ENCODE data around the gene PHLDA1. TPM values are rescaled to one million over a fixed set of nuclear protein-coding genes. Genes with fewer than 3 reads are reported as not detected.
A peak's percentile ranks its signal among the peaks of the same experiment; 100 is the strongest.

PHLDA1 gene
- total RNA-seq, 2 donors from 2014 or later = 23.3 to 51.9 TPM

DNA sequence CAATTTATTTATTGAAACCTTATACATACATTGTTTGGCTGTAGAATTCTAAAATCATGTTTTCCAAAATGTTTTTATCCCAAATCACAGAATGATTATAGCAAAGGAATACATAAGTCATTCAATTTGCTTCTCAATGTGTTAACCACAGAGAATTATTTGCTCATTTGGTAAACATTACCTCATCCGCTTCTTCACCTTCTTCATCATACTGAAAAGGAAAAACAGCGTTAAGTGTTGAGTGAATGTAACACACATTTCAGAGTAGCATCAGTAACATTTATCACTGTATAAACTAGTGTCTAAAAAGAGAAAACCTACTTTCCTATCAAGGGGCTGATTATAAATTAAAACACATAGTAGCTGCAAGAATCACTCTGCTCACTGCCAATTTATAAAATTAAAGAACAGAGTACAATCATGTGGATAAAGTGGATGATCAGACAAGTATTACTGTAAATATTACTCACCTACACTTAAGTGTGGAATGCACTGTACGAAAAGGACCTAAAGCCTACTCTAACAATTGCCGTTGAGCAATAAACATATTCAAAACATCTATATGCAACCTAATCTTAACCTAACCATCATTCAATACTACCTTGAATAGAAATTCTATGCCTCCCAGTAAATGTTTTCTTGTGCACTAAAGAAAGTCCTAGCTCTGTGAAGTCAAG is 18.1 kb upstream of the PHLDA1 start:
- H3K36me3 Mint-ChIP-seq (ENCODE audit: low read depth) = peaks cover 100% of the 10 kb centered on the region
- peak overlapping the region; percentile 66 for H3K27ac Mint-ChIP-seq
- H3K4me3 Mint-ChIP-seq = no peak overlapping the region
- no peaks in the 10 kb centered on the region for H3K27me3 Mint-ChIP-seq
- ATAC-seq (replicated peaks) = peak; percentile 52
- peaks cover 7% of the 10 kb centered on the region for H3K4me1 Mint-ChIP-seq
- H3K9me3 Mint-ChIP-seq = no peaks in the 10 kb centered on the region

DNA sequence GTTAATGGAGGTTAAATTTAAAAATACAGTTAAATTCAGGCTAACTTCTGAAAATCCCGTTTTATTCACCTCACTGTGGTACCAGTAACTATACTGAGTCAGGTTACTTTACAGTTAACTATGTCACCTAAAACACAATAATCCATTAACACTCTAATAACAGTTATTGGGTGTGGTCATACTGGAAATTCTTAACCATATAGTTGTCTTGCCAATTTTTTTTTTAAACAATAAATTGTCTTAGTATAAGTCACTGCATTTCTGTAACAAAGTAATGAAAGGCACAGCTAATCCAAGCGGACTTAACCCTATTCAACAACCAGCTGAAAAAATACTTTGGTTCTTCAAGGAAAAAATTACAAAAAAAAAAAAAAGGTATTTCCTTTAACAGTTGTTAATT is 16.2 kb upstream of the PHLDA1 start:
- H3K4me1 Mint-ChIP-seq = peaks cover 7% of the 10 kb centered on the region
- H3K9me3 Mint-ChIP-seq = no peaks in the 10 kb centered on the region
- no peak overlapping the region for H3K4me3 Mint-ChIP-seq
- no peaks in the 10 kb centered on the region for H3K27me3 Mint-ChIP-seq
- peaks cover 95% of the 10 kb centered on the region for H3K36me3 Mint-ChIP-seq (ENCODE audit: low read depth)
- no peak for ATAC-seq (replicated peaks)
- H3K27ac Mint-ChIP-seq = no peak overlapping the region

DNA sequence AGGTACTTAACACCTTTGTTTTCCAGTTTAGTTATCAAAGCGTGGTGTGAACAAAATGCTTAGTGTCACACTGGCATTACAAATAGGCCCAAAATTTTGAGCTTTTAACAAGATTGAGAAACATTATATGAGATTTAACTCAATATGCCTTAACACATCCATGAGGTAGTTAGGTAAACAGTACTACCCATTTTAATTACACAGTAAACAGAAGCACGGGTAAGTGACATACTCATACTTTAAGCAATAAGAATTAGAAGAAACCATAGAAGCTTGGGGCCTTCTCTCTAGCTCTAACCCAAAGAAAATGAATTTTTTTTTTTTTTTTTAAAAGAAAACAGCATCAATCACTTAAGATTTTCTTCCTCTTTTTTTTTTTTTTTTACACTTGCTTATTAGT is 15.5 kb upstream of the PHLDA1 start:
- Mint-ChIP-seq H3K4me3 (no peak overlapping the region), H3K27me3 (no peaks in the 10 kb centered on the region), H3K4me1 (peaks cover 7% of the 10 kb centered on the region), H3K27ac (no peak overlapping the region), H3K9me3 (no peaks in the 10 kb centered on the region), H3K36me3 (ENCODE audit: low read depth) (peaks cover 88% of the 10 kb centered on the region)
- no peak for ATAC-seq (replicated peaks)

DNA sequence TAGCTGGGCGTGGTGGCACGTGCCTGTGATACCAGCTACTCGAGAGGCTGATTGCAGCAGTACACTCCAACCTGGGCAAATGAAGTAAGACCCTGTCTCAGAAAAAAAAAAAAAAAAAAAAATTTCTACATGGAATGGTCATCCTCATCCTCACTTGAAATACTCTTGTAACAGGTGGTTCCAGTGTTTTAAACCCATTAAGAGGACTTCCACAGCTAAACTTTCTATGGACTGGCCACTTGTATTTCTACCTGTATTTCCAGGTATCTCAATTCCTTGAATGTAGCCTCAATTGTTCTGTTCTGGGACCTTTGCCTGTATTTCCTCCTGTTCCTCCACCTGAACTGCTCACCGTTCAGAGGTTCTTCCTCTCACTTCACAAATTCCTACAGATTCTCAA is 11.8 kb upstream of the PHLDA1 start:
- no peaks in the 10 kb centered on the region for H3K27me3 Mint-ChIP-seq
- no peak for ATAC-seq (replicated peaks)
- H3K27ac Mint-ChIP-seq = peak overlapping the region; percentile 17
- no peaks in the 10 kb centered on the region for H3K9me3 Mint-ChIP-seq
- H3K4me3 Mint-ChIP-seq = no peak overlapping the region
- H3K36me3 Mint-ChIP-seq (ENCODE audit: low read depth) = peaks cover 52% of the 10 kb centered on the region
- H3K4me1 Mint-ChIP-seq = no peaks in the 10 kb centered on the region

DNA sequence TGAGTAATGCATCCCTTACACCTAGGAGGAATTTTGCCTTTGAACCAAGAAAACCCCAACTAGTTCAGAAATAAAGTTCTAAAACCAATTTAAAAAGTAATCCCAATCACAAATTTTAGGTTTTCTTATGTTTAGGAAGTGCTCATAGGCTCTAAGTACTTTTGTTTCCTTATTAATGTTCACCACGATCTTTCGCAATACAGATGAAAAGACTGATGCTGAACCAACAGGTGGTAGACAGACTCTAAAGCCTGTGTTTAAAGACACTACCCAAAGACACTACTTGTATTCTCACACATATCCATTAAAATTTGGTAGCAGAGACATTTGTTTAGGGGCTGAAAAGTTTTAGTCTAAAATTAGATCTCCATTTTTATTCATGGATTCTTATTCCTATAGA is 10.6 kb upstream of the PHLDA1 start:
- Mint-ChIP-seq H3K36me3 (ENCODE audit: low read depth) (peaks cover 39% of the 10 kb centered on the region), H3K4me3 (no peak overlapping the region), H3K9me3 (no peaks in the 10 kb centered on the region), H3K27me3 (no peaks in the 10 kb centered on the region), H3K4me1 (peaks cover 7% of the 10 kb centered on the region), H3K27ac (no peak overlapping the region)
- no peak for ATAC-seq (replicated peaks)

DNA sequence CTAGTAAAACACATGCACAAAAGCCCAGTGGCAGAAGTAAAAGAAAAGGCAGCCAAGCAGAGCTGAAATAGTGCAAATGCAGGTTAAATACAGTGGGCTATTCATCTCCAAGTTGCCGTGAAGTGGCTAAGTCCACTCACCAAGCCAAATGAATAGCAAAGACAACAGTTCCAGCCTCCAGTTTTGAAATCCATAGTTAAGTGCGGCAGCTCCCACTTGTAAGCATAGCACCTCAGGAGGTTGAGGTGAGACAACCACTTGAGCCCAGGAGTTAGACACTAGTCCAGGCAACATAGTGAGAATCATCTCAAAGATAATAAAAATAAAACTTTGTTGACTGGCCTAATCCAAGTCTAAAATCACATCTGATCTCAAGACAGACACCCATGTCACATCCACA is 9.8 kb upstream of the PHLDA1 start:
- H3K36me3 Mint-ChIP-seq (ENCODE audit: low read depth) = peaks cover 32% of the 10 kb centered on the region
- no peak for ATAC-seq (replicated peaks)
- H3K9me3 Mint-ChIP-seq = no peaks in the 10 kb centered on the region
- no peak overlapping the region for H3K27ac Mint-ChIP-seq
- H3K27me3 Mint-ChIP-seq = no peaks in the 10 kb centered on the region
- peaks cover 8% of the 10 kb centered on the region for H3K4me1 Mint-ChIP-seq
- H3K4me3 Mint-ChIP-seq = no peak overlapping the region

DNA sequence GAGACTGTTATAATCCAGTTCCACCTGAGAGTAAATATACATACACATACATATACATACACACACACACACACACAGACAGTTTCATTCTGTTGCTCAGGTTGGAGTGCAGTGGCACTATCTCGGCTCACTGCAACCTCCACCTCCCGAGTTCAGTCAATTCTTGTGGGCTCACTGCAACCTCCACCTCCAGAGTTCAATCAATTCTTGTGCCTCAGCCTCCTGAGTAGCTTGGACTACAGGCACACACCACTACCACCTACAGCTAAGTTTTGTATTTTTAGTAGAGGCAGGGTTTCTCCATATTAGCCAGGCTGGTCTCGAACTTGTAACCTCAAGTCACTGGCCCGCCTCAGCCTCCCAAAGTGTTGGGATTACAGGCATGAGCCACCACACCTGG is 8.9 kb upstream of the PHLDA1 start:
- no peaks in the 10 kb centered on the region for H3K9me3 Mint-ChIP-seq
- no peak overlapping the region for H3K4me3 Mint-ChIP-seq
- H3K36me3 Mint-ChIP-seq (ENCODE audit: low read depth) = peaks cover 22% of the 10 kb centered on the region
- no peaks in the 10 kb centered on the region for H3K27me3 Mint-ChIP-seq
- peaks cover 8% of the 10 kb centered on the region for H3K4me1 Mint-ChIP-seq
- ATAC-seq (replicated peaks) = peak; percentile 22
- no peak overlapping the region for H3K27ac Mint-ChIP-seq

DNA sequence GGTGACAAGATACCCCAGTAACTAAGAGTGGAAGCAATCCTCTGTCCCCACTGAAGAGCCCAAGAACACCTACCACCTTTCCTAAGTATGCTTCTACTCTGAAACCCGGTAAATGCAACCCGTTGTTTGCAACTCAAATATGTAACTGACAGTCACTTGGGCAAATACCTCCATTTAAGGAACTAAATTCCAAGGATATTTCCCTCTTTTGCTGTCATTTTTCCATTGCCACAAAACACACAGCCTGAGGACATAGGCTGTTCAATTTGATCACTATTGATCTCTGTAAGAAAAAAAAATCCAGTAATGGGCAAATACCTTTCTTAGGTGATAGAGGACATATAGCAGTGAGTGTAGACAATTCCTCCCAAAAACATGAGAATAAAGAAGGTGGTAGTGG is 6.6 kb upstream of the PHLDA1 start:
- Mint-ChIP-seq H3K4me1 (peaks cover 18% of the 10 kb centered on the region), H3K27me3 (no peaks in the 10 kb centered on the region), H3K36me3 (ENCODE audit: low read depth) (no peaks in the 10 kb centered on the region), H3K4me3 (no peak overlapping the region), H3K9me3 (no peaks in the 10 kb centered on the region), H3K27ac (no peak overlapping the region)
- no peak for ATAC-seq (replicated peaks)

DNA sequence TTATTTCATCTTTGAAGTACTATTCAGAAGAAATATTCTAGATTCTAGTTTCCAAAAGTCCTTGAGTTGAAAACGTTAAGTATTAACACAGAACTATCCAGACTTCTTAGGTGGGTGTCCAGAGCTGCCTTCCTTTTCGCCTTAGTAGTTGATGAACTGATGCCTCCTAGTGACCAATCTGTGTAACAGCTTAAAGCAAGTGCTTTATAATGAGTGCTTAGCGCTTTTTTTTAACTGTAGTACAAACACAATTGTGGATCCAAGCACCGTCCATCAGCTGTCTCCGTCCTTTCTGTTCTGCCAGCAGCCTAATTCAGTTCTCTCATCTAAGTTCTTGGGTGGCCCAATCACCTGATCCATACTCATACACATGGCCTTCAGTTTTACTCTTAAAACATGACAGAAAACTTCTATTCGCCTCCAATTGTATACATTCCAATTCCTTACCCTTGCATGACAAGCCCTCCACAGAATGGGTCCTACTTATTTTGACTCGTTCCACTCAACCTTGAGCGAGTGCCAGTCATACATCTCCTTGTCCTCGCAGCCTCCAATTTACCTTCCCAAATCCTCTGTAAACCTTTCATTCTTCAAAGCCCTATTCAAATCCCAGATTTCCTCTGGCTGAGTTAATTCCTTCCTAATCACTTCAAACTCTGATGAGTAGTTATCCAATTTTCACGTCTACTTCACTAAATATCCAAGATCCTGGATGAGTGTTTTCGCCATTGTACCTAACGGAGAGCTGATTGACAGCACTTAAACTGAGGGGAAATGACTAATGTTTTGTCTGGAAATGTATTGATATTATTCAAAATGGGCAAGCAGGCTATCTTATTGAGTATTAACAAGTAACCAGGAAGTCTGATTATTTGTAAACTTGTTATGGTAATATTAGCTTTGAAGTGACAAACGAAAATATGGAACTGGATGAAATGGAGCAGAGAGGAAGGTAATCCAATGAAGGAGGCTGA is 5.8 kb upstream of the PHLDA1 start:
- Mint-ChIP-seq H3K4me3 (peak overlapping the region; percentile 4), H3K27ac (peak overlapping the region; percentile 5), H3K36me3 (ENCODE audit: low read depth) (peaks cover 4% of the 10 kb centered on the region), H3K27me3 (no peaks in the 10 kb centered on the region), H3K9me3 (no peaks in the 10 kb centered on the region), H3K4me1 (peaks cover 23% of the 10 kb centered on the region)
- ATAC-seq (replicated peaks) = peak; percentile 57

DNA sequence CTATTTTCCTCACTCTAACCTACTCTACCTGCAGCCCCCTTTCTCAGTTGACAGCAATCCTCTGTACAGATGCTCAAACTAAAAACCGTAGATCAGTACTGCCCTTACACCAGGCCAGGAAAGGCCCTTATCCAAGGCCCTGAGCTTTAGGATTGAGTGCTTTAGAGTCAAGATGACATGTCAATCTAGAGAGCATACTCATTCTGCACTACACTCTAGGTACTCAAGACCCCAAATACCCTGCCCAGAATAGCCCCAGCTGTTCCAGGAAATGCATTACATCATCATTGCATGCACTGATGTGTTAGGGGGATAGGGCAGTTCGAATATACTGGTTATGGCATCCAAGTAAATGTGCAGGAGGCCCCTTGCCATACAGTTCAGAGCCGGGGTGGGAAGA is 3.5 kb upstream of the PHLDA1 start:
- H3K27ac Mint-ChIP-seq = peak overlapping the region; percentile 10
- H3K4me1 Mint-ChIP-seq = peaks cover 27% of the 10 kb centered on the region
- ATAC-seq (replicated peaks) = no peak
- no peaks in the 10 kb centered on the region for H3K9me3 Mint-ChIP-seq
- no peaks in the 10 kb centered on the region for H3K27me3 Mint-ChIP-seq
- peaks cover 27% of the 10 kb centered on the region for H3K36me3 Mint-ChIP-seq (ENCODE audit: low read depth)
- H3K4me3 Mint-ChIP-seq = no peak overlapping the region

DNA sequence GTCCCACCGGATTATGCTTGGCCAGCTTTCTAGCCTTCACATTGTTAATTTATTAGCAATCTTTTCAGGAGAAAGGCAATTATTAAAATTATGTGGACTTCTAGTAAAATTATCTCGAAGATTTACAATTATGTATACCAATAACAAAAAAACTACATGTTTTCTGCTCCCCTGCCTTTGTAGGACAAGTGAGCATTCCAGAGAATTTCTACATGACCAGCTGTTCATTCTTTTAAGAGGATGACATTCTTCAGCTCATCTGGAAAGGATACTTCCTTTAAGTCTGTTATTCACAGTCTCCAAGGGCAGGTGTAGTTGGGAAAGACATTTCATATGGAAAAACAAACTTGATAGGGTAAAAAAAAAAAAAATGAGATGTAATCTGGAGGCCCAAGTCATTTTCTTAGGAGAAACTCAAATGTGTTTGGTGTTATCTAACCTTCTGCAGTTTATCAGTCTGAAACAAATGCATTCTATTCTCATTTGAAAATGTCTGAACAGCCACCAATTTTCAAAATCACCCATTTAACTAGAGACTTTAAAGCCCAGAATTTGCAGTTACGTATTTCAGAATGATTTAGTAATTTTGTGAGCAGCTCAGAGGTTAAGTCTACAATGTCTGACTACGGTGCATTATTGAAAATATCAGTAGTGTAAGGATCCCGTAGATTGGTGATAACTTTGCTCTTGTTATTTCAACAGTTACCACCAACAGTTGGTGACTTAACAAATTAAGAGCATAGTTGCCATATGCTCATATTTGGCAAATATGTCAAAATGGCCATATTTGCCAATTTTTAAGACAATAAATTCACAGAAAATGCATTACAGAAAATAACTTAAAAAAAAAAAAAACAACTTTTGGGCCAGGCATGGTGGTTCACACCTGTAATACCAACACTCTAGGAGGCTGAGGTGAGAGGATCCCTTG is 1.8 kb upstream of the PHLDA1 start:
- no peaks in the 10 kb centered on the region for H3K9me3 Mint-ChIP-seq
- H3K4me3 Mint-ChIP-seq = peak overlapping the region; percentile 90
- peaks cover 27% of the 10 kb centered on the region for H3K4me1 Mint-ChIP-seq
- ATAC-seq (replicated peaks) = no peak
- peak overlapping the region; percentile 96 for H3K27ac Mint-ChIP-seq
- H3K36me3 Mint-ChIP-seq (ENCODE audit: low read depth) = peaks cover 44% of the 10 kb centered on the region
- H3K27me3 Mint-ChIP-seq = no peaks in the 10 kb centered on the region

DNA sequence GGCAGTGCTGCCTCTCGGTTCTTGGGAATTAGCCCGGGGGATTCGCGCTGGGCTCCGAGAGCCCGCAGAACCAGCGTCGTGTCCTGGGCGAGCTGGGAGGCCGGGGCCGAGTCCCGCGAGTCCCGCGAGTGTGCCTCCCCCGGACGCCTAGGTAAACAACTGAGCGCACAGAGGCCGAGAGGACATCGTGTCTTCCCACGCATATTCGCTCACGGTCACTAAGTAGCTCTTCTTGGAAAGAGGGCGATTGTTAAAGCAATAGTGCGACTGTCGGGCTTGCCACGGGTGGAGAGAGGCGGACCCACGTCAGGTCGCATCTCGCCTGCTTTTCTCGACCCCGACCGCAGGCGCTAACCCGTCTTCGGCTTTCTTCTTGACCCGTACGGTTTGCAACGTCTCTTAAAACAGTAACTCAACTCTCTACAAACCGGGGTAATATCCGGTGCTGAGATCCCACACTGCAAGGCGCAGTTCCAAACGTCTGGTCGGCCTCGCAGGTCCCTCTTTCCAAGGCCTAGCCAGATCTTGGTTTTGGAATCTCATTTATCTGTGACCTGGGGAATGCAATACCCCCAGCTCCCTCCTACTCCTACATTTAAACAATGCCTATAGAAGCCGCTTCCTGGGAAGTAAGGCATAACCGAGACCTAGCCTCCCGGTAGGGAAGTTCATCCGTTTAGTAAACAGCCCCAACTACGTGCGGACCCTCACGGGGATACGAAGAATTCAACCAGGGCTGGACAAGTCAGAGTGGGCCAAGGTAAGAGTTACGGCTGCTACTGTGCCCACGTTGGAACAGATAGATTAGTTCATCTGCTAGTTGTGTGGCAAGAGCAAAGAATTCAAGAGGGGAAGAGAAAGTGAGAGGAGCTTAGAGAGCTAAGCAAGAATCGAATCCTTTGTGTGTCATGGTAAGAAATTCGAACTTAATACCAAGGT is 736 bp upstream of the PHLDA1 start:
- peak; percentile 45 for ATAC-seq (replicated peaks)
- H3K27ac Mint-ChIP-seq = peak overlapping the region; percentile 96
- no peaks in the 10 kb centered on the region for H3K9me3 Mint-ChIP-seq
- H3K36me3 Mint-ChIP-seq (ENCODE audit: low read depth) = peaks cover 54% of the 10 kb centered on the region
- no peaks in the 10 kb centered on the region for H3K27me3 Mint-ChIP-seq
- peak overlapping the region; percentile 90 for H3K4me3 Mint-ChIP-seq
- peaks cover 21% of the 10 kb centered on the region for H3K4me1 Mint-ChIP-seq

DNA sequence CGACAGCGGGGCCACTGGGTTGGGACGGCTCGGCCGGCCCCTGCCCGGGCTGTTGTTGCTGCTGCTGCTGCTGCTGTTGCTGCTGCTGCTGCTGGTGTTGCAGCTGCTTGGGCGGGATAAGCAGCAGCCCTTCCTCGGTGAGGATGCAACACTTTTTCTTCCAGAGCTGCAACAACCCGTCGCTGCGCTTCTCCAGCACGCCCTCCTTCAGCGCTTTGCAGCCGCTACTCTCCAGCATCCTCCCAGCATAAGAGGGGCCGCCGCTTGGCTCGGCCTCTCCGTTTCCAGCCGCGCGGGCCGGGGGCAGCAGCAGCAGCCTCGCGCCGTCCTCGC is 529 bp downstream of the PHLDA1 start:
- H3K4me3 Mint-ChIP-seq = peak overlapping the region; percentile 90
- H3K27ac Mint-ChIP-seq = peak overlapping the region; percentile 96
- peaks cover 63% of the 10 kb centered on the region for H3K36me3 Mint-ChIP-seq (ENCODE audit: low read depth)
- no peaks in the 10 kb centered on the region for H3K27me3 Mint-ChIP-seq
- ATAC-seq (replicated peaks) = no peak
- no peaks in the 10 kb centered on the region for H3K9me3 Mint-ChIP-seq
- peaks cover 25% of the 10 kb centered on the region for H3K4me1 Mint-ChIP-seq
